Mucosa of stomach (tissue), 1 donor: Measurements from ENCODE around the gene HEYL.

Experiments used
- H3K27me3 ChIP-seq: one replicate; pipeline ENCODE4 v1.7.0; 2013; ENCODE audit warnings: mild to moderate bottlenecking, low read length; ENCODE audit not compliant: control insufficient read depth, insufficient read depth
- H3K36me3 ChIP-seq: one replicate; pipeline ENCODE4 v1.7.0; 2013; ENCODE audit warnings: low read length; ENCODE audit not compliant: control insufficient read depth, insufficient read depth
- H3K4me1 ChIP-seq: one replicate; pipeline ENCODE4 v1.7.0; 2013; ENCODE audit warnings: mild to moderate bottlenecking, low read length; ENCODE audit not compliant: control insufficient read depth, insufficient read depth
- H3K4me3 ChIP-seq: one replicate; pipeline ENCODE4 v1.7.0; 2013; ENCODE audit warnings: low read length
- H3K9ac ChIP-seq: one replicate; pipeline ENCODE4 v1.7.0; 2013; ENCODE audit warnings: mild to moderate bottlenecking, low read length, moderate library complexity
- H3K9me3 ChIP-seq: one replicate; pipeline ENCODE4 v1.7.0; 2013; ENCODE audit warnings: mild to moderate bottlenecking, low read length, moderate library complexity; ENCODE audit not compliant: control insufficient read depth
- donor health status: Pancreatic carcinoma.

Gene HEYL

DNA sequence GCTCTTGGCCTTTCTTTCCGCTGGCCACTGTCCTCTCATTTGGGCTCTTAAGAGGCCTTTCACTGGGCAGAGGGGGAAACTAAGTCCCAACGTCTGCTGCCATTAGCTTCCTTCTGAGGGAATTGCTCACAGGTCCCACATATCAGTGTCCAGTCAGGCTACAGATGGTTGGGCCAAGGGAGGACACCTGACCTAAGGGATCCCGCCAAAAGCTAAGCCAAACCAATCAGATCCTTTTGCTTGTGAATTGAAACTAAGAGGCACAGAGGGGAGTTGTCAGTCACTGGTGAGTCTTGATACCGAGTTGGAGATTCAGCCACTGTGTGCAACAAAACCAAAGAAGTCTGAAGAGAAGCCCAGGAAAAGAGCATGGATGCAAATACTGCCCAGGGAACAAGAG is 38.2 kb upstream of the HEYL start:
- Histone ChIP-seq H3K27me3 (peaks cover 27% of the 10 kb centered on the region), H3K4me1 (no peaks in the 10 kb centered on the region), H3K9ac (no peak overlapping the region), H3K9me3 (no peaks in the 10 kb centered on the region), H3K36me3 (no peaks in the 10 kb centered on the region), H3K4me3 (no peak overlapping the region)

DNA sequence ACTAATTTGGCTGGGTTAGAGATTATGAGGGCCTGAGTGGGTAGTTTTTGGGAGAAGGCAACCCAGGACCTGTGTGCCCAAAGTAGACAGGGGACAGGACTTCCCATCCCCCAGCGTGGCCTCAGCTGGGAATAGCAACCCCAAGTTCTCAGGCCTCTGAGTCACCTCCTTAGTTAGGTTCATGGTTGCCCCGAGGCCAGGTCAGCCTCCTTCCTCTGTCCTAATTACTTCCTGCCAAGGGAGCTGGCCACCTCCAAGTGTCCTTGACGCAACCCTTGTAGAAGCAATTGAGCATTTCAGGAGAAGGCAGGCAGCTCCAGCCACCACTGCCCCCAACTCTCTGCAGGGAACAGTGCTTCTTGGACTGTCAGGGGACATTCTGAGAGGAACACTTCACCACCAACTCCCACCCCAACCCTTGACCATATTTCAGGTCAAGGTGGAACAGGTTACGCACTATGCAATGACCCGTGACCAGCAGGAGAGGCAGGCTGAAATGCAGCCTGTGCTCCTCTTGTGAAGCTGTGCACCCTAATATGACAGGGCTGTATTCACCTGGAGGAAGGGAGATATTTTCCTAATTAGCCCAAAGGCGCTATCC is 37.6 kb upstream of the HEYL start:
- H3K27me3 ChIP-seq, result peaks cover 27% of the 10 kb centered on the region

GRCh38 chr1:39675220-39675619 is 35.8 kb upstream of the HEYL start:
- no peaks in the 10 kb centered on the region for H3K36me3 ChIP-seq
- H3K4me3 ChIP-seq, result no peak overlapping the region
- peaks cover 10% of the 10 kb centered on the region for H3K4me1 ChIP-seq
- no peaks in the 10 kb centered on the region for H3K9me3 ChIP-seq
- H3K27me3 ChIP-seq, result peaks cover 33% of the 10 kb centered on the region
- H3K9ac ChIP-seq, result no peak overlapping the region

More for the DNA sequence above, 37.6 kb upstream of the HEYL start:
- Histone ChIP-seq H3K4me1 (peaks cover 2% of the 10 kb centered on the region), H3K9me3 (no peaks in the 10 kb centered on the region), H3K4me3 (no peak overlapping the region), H3K9ac (no peak overlapping the region), H3K36me3 (no peaks in the 10 kb centered on the region)

- peaks cover 10% of the 10 kb centered on the region for H3K4me1 ChIP-seq
- no peak overlapping the region for H3K4me3 ChIP-seq
- peaks cover 39% of the 10 kb centered on the region for H3K27me3 ChIP-seq
- H3K9me3 ChIP-seq, result no peaks in the 10 kb centered on the region
- H3K36me3 ChIP-seq, result no peaks in the 10 kb centered on the region
- H3K9ac ChIP-seq, result no peak overlapping the region
Measured at GRCh38 chr1:39673215-39673614, 33.8 kb upstream of the HEYL start.

- H3K27me3 ChIP-seq, result peaks cover 39% of the 10 kb centered on the region
Measured at GRCh38 chr1:39672551-39672947, 33.1 kb upstream of the HEYL start.

DNA sequence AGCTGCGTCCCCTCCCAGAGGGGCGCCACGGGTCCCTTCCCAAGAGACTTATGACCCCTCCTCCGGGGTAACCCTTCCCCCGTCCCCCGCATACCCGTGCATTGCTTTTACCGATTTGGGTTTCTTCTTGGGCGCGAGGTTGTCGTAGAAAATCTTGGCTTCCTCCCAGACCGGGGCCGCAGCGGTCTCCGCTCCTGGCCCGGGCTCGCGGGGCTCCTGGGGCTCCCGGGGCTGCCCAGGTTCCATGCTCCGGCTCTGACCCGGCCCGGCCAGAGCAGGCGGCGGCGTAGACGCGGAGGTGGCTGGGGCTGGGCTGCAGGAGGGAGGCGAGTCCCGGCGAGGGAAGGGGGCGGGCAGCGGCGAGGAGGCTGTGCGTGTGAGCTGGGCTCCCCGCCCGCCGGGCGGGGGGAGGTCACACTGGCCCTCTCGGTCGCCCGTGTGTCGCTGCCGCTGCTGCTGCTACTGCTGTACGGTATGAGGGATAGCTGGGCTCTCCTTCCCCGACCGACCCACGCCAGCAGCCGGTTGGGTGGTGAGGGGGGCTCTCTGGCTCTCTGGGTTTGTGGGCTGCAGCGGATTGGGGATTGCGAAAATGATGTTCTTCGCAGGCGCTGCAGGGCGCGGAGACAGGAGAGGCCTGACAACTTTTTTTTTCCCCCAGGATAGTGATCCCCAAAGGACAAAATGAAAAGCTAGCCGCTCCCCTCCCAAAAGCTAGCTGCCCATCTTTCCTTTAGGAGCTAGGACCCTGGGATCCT is 32.5 kb upstream of the HEYL start, which contains the start of gene NT5C1A:
TSS of gene NT5C1A (minus strand) at position 315 of the 758 bp plus-strand sequence. CDS start at position 246, 69 bp downstream.
- H3K36me3 ChIP-seq, result no peaks in the 10 kb centered on the region
- H3K9ac ChIP-seq, result no peak within 1 kb of the TSS
- H3K9me3 ChIP-seq, result no peaks in the 10 kb centered on the region
- peaks cover 39% of the 10 kb centered on the region for H3K27me3 ChIP-seq
- H3K4me1 ChIP-seq, result peaks cover 10% of the 10 kb centered on the region
- no peak within 1 kb of the TSS for H3K4me3 ChIP-seq

More at GRCh38 chr1:39672551-39672947, 33.1 kb upstream of the HEYL start:
- Histone ChIP-seq H3K4me1 (peaks cover 10% of the 10 kb centered on the region), H3K36me3 (no peaks in the 10 kb centered on the region), H3K4me3 (no peak overlapping the region), H3K9me3 (no peaks in the 10 kb centered on the region), H3K9ac (no peak overlapping the region)

DNA sequence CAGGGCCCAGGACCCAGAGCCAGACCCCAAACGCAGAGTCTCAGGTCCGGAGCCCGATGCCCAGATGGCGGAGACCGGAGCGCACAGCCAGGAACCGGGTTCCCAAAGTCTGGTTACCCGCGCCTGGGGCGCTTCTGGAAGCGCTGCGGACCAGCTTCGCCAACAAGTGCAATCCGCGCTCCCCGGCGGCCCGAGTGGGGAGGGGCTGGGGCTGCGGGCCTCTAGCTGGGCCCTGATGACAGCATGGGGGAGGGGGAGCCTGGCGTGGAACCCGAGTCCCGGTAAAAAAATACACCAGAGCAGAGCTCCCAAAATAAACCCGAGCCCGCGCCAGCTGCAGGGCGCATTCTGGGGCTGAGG is 32.0 kb upstream of the HEYL start:
- peaks cover 10% of the 10 kb centered on the region for H3K4me1 ChIP-seq
- no peak overlapping the region for H3K9ac ChIP-seq
- no peaks in the 10 kb centered on the region for H3K9me3 ChIP-seq
- no peaks in the 10 kb centered on the region for H3K36me3 ChIP-seq
- H3K4me3 ChIP-seq, result no peak overlapping the region
- H3K27me3 ChIP-seq, result peaks cover 39% of the 10 kb centered on the region

- Histone ChIP-seq H3K4me1 (peaks cover 10% of the 10 kb centered on the region), H3K9me3 (no peaks in the 10 kb centered on the region), H3K9ac (no peak overlapping the region), H3K27me3 (peaks cover 39% of the 10 kb centered on the region), H3K4me3 (no peak overlapping the region), H3K36me3 (no peaks in the 10 kb centered on the region)
Measured at GRCh38 chr1:39670689-39671088, 31.2 kb upstream of the HEYL start.

DNA sequence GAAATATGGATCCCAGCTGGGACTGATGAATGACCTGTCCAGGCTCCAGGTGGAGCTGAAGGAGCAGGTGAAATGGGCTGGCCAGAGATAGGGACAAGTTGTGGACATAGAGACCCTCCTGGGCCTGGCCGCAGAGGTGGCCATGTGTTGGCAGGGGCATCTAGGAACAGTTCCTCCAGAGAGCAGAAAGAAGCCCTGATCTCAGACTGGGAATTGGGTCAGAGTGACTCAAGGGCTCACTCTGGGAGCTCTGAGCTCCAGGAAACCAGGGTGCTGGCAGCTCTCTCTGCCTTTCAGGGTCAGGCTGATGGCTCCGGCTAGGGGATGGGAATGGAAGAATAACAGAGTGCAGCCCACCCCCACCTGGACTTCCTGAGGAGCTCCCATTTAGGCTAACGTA is 29.5 kb upstream of the HEYL start:
- Histone ChIP-seq H3K4me3 (no peak overlapping the region), H3K36me3 (no peaks in the 10 kb centered on the region), H3K4me1 (peaks cover 10% of the 10 kb centered on the region), H3K9me3 (no peaks in the 10 kb centered on the region), H3K9ac (no peak overlapping the region), H3K27me3 (peaks cover 39% of the 10 kb centered on the region)

DNA sequence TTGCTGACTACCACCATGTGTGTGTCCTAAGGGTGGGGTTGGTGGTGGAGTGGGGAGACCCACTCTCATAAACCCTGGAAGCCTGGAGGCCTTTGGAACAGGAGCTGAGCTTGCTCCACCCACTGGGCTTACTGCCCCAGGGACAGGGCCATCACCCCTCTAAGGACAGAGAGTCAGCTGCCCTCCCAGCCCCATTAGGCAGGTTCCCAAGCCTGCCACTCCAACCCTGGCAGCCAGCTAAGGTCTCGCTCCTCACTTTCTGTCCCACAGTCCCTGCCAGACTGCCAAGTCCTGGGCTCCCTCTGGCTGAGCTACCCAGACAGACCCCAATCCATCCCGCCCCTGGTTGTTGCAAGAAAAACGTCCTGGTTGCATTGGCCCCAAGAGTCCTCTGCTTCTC is 28.7 kb upstream of the HEYL start:
- H3K9ac ChIP-seq, result no peak overlapping the region
- H3K4me1 ChIP-seq, result peaks cover 10% of the 10 kb centered on the region
- H3K4me3 ChIP-seq, result no peak overlapping the region
- H3K36me3 ChIP-seq, result no peaks in the 10 kb centered on the region
- H3K27me3 ChIP-seq, result peaks cover 39% of the 10 kb centered on the region
- no peaks in the 10 kb centered on the region for H3K9me3 ChIP-seq

DNA sequence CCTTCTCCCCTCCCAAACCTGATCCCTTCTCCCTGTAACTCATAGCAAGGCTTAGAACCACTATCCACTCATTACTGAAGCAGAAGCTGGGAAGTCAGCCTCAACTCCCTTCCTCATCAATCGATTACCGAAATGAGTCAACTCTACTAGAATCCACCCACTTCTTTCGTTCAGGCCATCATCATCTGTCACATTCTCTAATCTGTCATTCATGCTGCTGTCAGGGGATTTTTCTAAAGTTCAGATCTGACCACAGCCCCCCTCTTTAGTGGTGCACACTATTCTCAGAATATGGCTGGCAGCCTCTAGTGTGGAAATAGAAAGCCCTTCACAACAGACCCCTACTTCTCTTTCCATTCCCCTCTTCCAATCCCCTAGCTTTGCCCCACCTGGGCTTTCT is 27.3 kb upstream of the HEYL start:
- Histone ChIP-seq H3K4me1 (peaks cover 5% of the 10 kb centered on the region), H3K4me3 (no peak overlapping the region), H3K36me3 (no peaks in the 10 kb centered on the region), H3K27me3 (peaks cover 28% of the 10 kb centered on the region), H3K9me3 (no peaks in the 10 kb centered on the region), H3K9ac (no peak overlapping the region)

DNA sequence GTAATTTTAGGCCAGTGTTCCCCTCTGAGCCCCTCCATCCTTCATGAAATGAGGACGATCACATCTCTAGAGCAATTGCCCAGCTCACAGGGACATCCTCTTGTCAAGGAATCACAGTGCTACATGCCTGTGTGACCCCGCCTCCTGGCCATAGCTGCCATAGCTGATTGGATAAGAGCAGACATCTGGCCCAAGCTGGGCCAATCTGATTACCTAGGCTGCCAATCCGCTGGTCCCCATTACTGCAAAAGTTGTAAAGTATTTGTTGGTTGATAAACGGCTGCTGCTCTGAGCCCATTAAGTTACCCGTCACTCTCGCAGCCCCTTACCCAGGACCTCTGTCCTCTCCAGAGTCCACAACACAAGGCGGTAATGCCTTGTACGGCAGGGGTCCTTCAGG is 24.1 kb upstream of the HEYL start:
- no peak overlapping the region for H3K4me3 ChIP-seq
- H3K4me1 ChIP-seq, result no peaks in the 10 kb centered on the region
- H3K9me3 ChIP-seq, result no peaks in the 10 kb centered on the region
- H3K27me3 ChIP-seq, result peaks cover 1% of the 10 kb centered on the region
- no peaks in the 10 kb centered on the region for H3K36me3 ChIP-seq
- no peak overlapping the region for H3K9ac ChIP-seq
